ENCODE measurements around the gene CAP2. TPM values are rescaled to one million over a fixed set of nuclear protein-coding genes. Genes with fewer than 3 reads are reported as not detected.
A peak's percentile ranks its signal among the peaks of the same experiment; 100 is the strongest.

CAP2 gene
- total and polyA plus RNA-seq, 4 donors: 9.0 to 27.0 (median 19.3) TPM

GRCh38 chr6:17466147-17466546 is 72.8 kb downstream of the CAP2 start:
- DNase-seq (ENCODE audit: low read depth in 4 of 6, low spot score in 6 of 6): no peak
- no peak overlapping the region for H3K4me3 ChIP-seq (ENCODE audit: low read depth, low read length)
- H3K27ac ChIP-seq (ENCODE audit: low read depth, low read length): no peak overlapping the region
- 100% methylated on average over 3 of the region's 5 CpGs for WGBS (ENCODE audit: insufficient coverage)
- H3K9me3 ChIP-seq (ENCODE audit: control insufficient read depth, insufficient read depth, low read length): no peaks in the 10 kb centered on the region
- peaks cover 3% of the 10 kb centered on the region for H3K36me3 ChIP-seq (ENCODE audit: control insufficient read depth, insufficient read depth, low read length)
- no peaks in the 10 kb centered on the region for H3K27me3 ChIP-seq (ENCODE audit: control insufficient read depth, insufficient read depth, low read length)
- no peaks in the 10 kb centered on the region for H3K4me1 ChIP-seq (ENCODE audit: control insufficient read depth, insufficient read depth, low read length)

GRCh38 chr6:17466707-17467106 is 73.3 kb downstream of the CAP2 start:
- Histone ChIP-seq H3K27me3 (ENCODE audit: control insufficient read depth, insufficient read depth, low read length) (no peaks in the 10 kb centered on the region), H3K36me3 (ENCODE audit: control insufficient read depth, insufficient read depth, low read length) (peaks cover 3% of the 10 kb centered on the region), H3K4me1 (ENCODE audit: control insufficient read depth, insufficient read depth, low read length) (no peaks in the 10 kb centered on the region), H3K27ac (ENCODE audit: low read depth, low read length) (no peak overlapping the region), H3K9me3 (ENCODE audit: control insufficient read depth, insufficient read depth, low read length) (no peaks in the 10 kb centered on the region), H3K4me3 (ENCODE audit: low read depth, low read length) (no peak overlapping the region)
- 100% methylated on average over 1 of the region's 3 CpGs for WGBS (ENCODE audit: insufficient coverage)
- DNase-seq (ENCODE audit: low read depth in 4 of 6, low spot score in 6 of 6): no peak

- no peaks in the 10 kb centered on the region for H3K9me3 ChIP-seq (ENCODE audit: control insufficient read depth, insufficient read depth, low read length)
- peaks cover 3% of the 10 kb centered on the region for H3K36me3 ChIP-seq (ENCODE audit: control insufficient read depth, insufficient read depth, low read length)
- no peak for DNase-seq (ENCODE audit: low read depth in 4 of 6, low spot score in 6 of 6)
- no peak overlapping the region for H3K4me3 ChIP-seq (ENCODE audit: low read depth, low read length)
- H3K27ac ChIP-seq (ENCODE audit: low read depth, low read length): no peak overlapping the region
- H3K4me1 ChIP-seq (ENCODE audit: control insufficient read depth, insufficient read depth, low read length): no peaks in the 10 kb centered on the region
- WGBS (ENCODE audit: insufficient coverage): 97% methylated on average over 4 of the region's 10 CpGs
- no peaks in the 10 kb centered on the region for H3K27me3 ChIP-seq (ENCODE audit: control insufficient read depth, insufficient read depth, low read length)
Measured at GRCh38 chr6:17469006-17469832, 75.8 kb downstream of the CAP2 start.

GRCh38 chr6:17470202-17470937 is 77.0 kb downstream of the CAP2 start:
- H3K4me3 ChIP-seq (ENCODE audit: low read depth, low read length): no peak overlapping the region
- H3K27me3 ChIP-seq (ENCODE audit: control insufficient read depth, insufficient read depth, low read length): no peaks in the 10 kb centered on the region
- peaks cover 1% of the 10 kb centered on the region for H3K36me3 ChIP-seq (ENCODE audit: control insufficient read depth, insufficient read depth, low read length)
- no peaks in the 10 kb centered on the region for H3K4me1 ChIP-seq (ENCODE audit: control insufficient read depth, insufficient read depth, low read length)
- no peak for DNase-seq (ENCODE audit: low read depth in 4 of 6, low spot score in 6 of 6)
- no peaks in the 10 kb centered on the region for H3K9me3 ChIP-seq (ENCODE audit: control insufficient read depth, insufficient read depth, low read length)
- no CpG with 5 or more reads among the region's 2 CpGs for WGBS (ENCODE audit: insufficient coverage)
- no peak overlapping the region for H3K27ac ChIP-seq (ENCODE audit: low read depth, low read length)

- Histone ChIP-seq H3K4me1 (ENCODE audit: control insufficient read depth, insufficient read depth, low read length) (no peaks in the 10 kb centered on the region), H3K27ac (ENCODE audit: low read depth, low read length) (no peak overlapping the region), H3K4me3 (ENCODE audit: low read depth, low read length) (no peak overlapping the region), H3K36me3 (ENCODE audit: control insufficient read depth, insufficient read depth, low read length) (no peaks in the 10 kb centered on the region), H3K9me3 (ENCODE audit: control insufficient read depth, insufficient read depth, low read length) (no peaks in the 10 kb centered on the region), H3K27me3 (ENCODE audit: control insufficient read depth, insufficient read depth, low read length) (no peaks in the 10 kb centered on the region)
- peak in 1 of 6 donors; percentile 87 for DNase-seq (ENCODE audit: low read depth in 4 of 6, low spot score in 6 of 6)
- 71% methylated on average over 1 of the region's 3 CpGs for WGBS (ENCODE audit: insufficient coverage)
Measured at GRCh38 chr6:17470938-17471327, 77.5 kb downstream of the CAP2 start.

GRCh38 chr6:17472653-17473183 is 79.3 kb downstream of the CAP2 start:
- Histone ChIP-seq H3K27me3 (ENCODE audit: control insufficient read depth, insufficient read depth, low read length) (no peaks in the 10 kb centered on the region), H3K4me1 (ENCODE audit: control insufficient read depth, insufficient read depth, low read length) (no peaks in the 10 kb centered on the region), H3K4me3 (ENCODE audit: low read depth, low read length) (no peak overlapping the region), H3K27ac (ENCODE audit: low read depth, low read length) (no peak overlapping the region), H3K36me3 (ENCODE audit: control insufficient read depth, insufficient read depth, low read length) (no peaks in the 10 kb centered on the region), H3K9me3 (ENCODE audit: control insufficient read depth, insufficient read depth, low read length) (no peaks in the 10 kb centered on the region)
- WGBS (ENCODE audit: insufficient coverage): no CpG with 5 or more reads among the region's 2 CpGs
- peak in 1 of 6 donors; percentile 82 for DNase-seq (ENCODE audit: low read depth in 4 of 6, low spot score in 6 of 6)

- WGBS (ENCODE audit: insufficient coverage): 40% methylated on average over 1 of the region's 2 CpGs
- H3K4me1 ChIP-seq (ENCODE audit: control insufficient read depth, insufficient read depth, low read length): no peaks in the 10 kb centered on the region
- no peak overlapping the region for H3K27ac ChIP-seq (ENCODE audit: low read depth, low read length)
Measured at GRCh38 chr6:17473554-17473953, 80.2 kb downstream of the CAP2 start.

GRCh38 chr6:17474289-17474688 is 80.9 kb downstream of the CAP2 start:
- H3K27me3 ChIP-seq (ENCODE audit: control insufficient read depth, insufficient read depth, low read length): no peaks in the 10 kb centered on the region
- no CpG with 5 or more reads among the region's 4 CpGs for WGBS (ENCODE audit: insufficient coverage)
- H3K9me3 ChIP-seq (ENCODE audit: control insufficient read depth, insufficient read depth, low read length): no peaks in the 10 kb centered on the region
- H3K36me3 ChIP-seq (ENCODE audit: control insufficient read depth, insufficient read depth, low read length): no peaks in the 10 kb centered on the region
- H3K4me3 ChIP-seq (ENCODE audit: low read depth, low read length): no peak overlapping the region
- DNase-seq (ENCODE audit: low read depth in 4 of 6, low spot score in 6 of 6): no peak
- H3K27ac ChIP-seq (ENCODE audit: low read depth, low read length): no peak overlapping the region
- no peaks in the 10 kb centered on the region for H3K4me1 ChIP-seq (ENCODE audit: control insufficient read depth, insufficient read depth, low read length)

More at GRCh38 chr6:17473554-17473953, 80.2 kb downstream of the CAP2 start:
- Histone ChIP-seq H3K27me3 (ENCODE audit: control insufficient read depth, insufficient read depth, low read length) (no peaks in the 10 kb centered on the region), H3K36me3 (ENCODE audit: control insufficient read depth, insufficient read depth, low read length) (no peaks in the 10 kb centered on the region), H3K9me3 (ENCODE audit: control insufficient read depth, insufficient read depth, low read length) (no peaks in the 10 kb centered on the region), H3K4me3 (ENCODE audit: low read depth, low read length) (no peak overlapping the region)
- peak in 1 of 6 donors; percentile 74 for DNase-seq (ENCODE audit: low read depth in 4 of 6, low spot score in 6 of 6)

GRCh38 chr6:17475606-17476244 is 82.3 kb downstream of the CAP2 start:
- DNase-seq (ENCODE audit: low read depth in 4 of 6, low spot score in 6 of 6): peak in 2 of 6 donors; percentile 74 to 84

More at GRCh38 chr6:17475606-17476244, 82.3 kb downstream of the CAP2 start:
- Histone ChIP-seq H3K4me1 (ENCODE audit: control insufficient read depth, insufficient read depth, low read length) (no peaks in the 10 kb centered on the region), H3K36me3 (ENCODE audit: control insufficient read depth, insufficient read depth, low read length) (no peaks in the 10 kb centered on the region), H3K27ac (ENCODE audit: low read depth, low read length) (no peak overlapping the region), H3K4me3 (ENCODE audit: low read depth, low read length) (no peak overlapping the region), H3K27me3 (ENCODE audit: control insufficient read depth, insufficient read depth, low read length) (no peaks in the 10 kb centered on the region), H3K9me3 (ENCODE audit: control insufficient read depth, insufficient read depth, low read length) (no peaks in the 10 kb centered on the region)
- 60% methylated on average over 1 of the region's 4 CpGs for WGBS (ENCODE audit: insufficient coverage)

Data from spinal cord (tissue), 10 donors.